HG02798 (cell line): ENCODE data around the gene ZNF557.
"Not testable (repeated sequence)": the region's sequence is repeated elsewhere in the genome, so short reads cannot be mapped to it uniquely, and the experiment has no call there.

Experiments used
- ATAC-seq: cut with Tn5 transposase; IDR thresholded peaks from one replicate; pipeline ENCODE4 v1.9.1; 2021; ENCODE audit warnings: mild to moderate bottlenecking; ENCODE audit not compliant: unreplicated experiment, poor library complexity

Gene ZNF557

GRCh38 chr19:7069042-7069903, at the start of gene ZNF557:
TSS of gene ZNF557 (plus strand) at chr19:7069703. CDS start at chr19:7075075, 5,372 bp downstream.
- ATAC-seq: peak; percentile 96

- not testable (repeated sequence) for ATAC-seq
These were observed 48.2 kb upstream of the ZNF557 start, which contains the start of gene MBD3L2B for GRCh38 chr19:7021331-7021730. TSS of gene MBD3L2B (minus strand) at chr19:7021431. CDS start at chr19:7021397, 34 bp downstream.

GRCh38 chr19:7028790-7029189, 40.7 kb upstream of the ZNF557 start:
- ATAC-seq: not testable (repeated sequence)

- ATAC-seq: not testable (repeated sequence)
These were observed 39.2 kb upstream of the ZNF557 start, which contains the start of gene MBD3L5 for GRCh38 chr19:7030278-7030677. TSS of gene MBD3L5 (plus strand) at chr19:7030578. CDS start at chr19:7030612, 34 bp downstream.

- not testable (repeated sequence) for ATAC-seq
These were observed 29.4 kb upstream of the ZNF557 start, which contains the start of gene MBD3L4 for GRCh38 chr19:7040079-7040478. TSS of gene MBD3L4 (minus strand) at chr19:7040179. CDS start at chr19:7040144, 35 bp downstream.

GRCh38 chr19:7041563-7041962, 27.9 kb upstream of the ZNF557 start:
- not testable (repeated sequence) for ATAC-seq

GRCh38 chr19:7049021-7049420, 20.5 kb upstream of the ZNF557 start, which contains the start of gene MBD3L2:
TSS of gene MBD3L2 (plus strand) at chr19:7049321. CDS start at chr19:7049374, 53 bp downstream.
- not testable (repeated sequence) for ATAC-seq

- not testable (repeated sequence) for ATAC-seq
These were observed 18.1 kb upstream of the ZNF557 start for GRCh38 chr19:7051421-7051820.

GRCh38 chr19:7052896-7053295, 16.6 kb upstream of the ZNF557 start:
- not testable (repeated sequence) for ATAC-seq

GRCh38 chr19:7054635-7055368, 14.7 kb upstream of the ZNF557 start:
- ATAC-seq: not testable (repeated sequence)

- ATAC-seq: not testable (repeated sequence)
These were observed 13.8 kb upstream of the ZNF557 start for GRCh38 chr19:7055679-7056078.

GRCh38 chr19:7056371-7056770, 13.1 kb upstream of the ZNF557 start:
- not testable (repeated sequence) for ATAC-seq

GRCh38 chr19:7058576-7058975, 10.9 kb upstream of the ZNF557 start, which contains the start of gene MBD3L3:
TSS of gene MBD3L3 (minus strand) at chr19:7058676. CDS start at chr19:7058605, 71 bp downstream.
- ATAC-seq: not testable (repeated sequence)

GRCh38 chr19:7059977-7060376, 9.5 kb upstream of the ZNF557 start:
- ATAC-seq: not testable (repeated sequence)

- no peak for ATAC-seq
These were observed 6.2 kb upstream of the ZNF557 start for GRCh38 chr19:7063339-7063738.

GRCh38 chr19:7063764-7064418, 5.6 kb upstream of the ZNF557 start:
- no peak for ATAC-seq

GRCh38 chr19:7067122-7067521, 2.4 kb upstream of the ZNF557 start:
- ATAC-seq: not testable (repeated sequence)

- ATAC-seq: no peak
These were observed 1.8 kb upstream of the ZNF557 start for GRCh38 chr19:7067716-7068115.

- ATAC-seq: no peak
These were observed 904 bp upstream of the ZNF557 start for GRCh38 chr19:7068599-7068998.

- no peak for ATAC-seq
These were observed 362 bp downstream of the ZNF557 start for GRCh38 chr19:7069904-7070226.
